Body of pancreas (tissue), 4 donors: ENCODE measurements around the gene ZC3H4. TPM values are rescaled to one million over a fixed set of nuclear protein-coding genes. Genes with fewer than 3 reads are reported as not detected.
"Not testable (repeated sequence)": the region's sequence is repeated elsewhere in the genome, so short reads cannot be mapped to it uniquely, and the experiment has no call there.

ENCODE experiments used
- ATAC-seq: fragments of 150-250 bp; one replicate; pipeline ENCODE4 v1.9.1; 2016
- DNase-seq, 4 donors: peaks; one replicate each; pipeline ENCODE4 v3.0.0-alpha.2; 2019
- H3K27ac ChIP-seq, 4 donors: fragments of 200-600 bp; sonication (generic); 1 replicate in 3 of 4; 2 replicates in 1 of 4; pipeline versions ENCODE4 v1.5.1 to v1.6.1; 2016 to 2019; ENCODE audit warnings: mild to moderate bottlenecking in 1 of 4, mixed read lengths in 1 of 4, moderate library complexity in 1 of 4
- H3K27me3 ChIP-seq, 2 donors: fragments of 200-600 bp; sonication (generic); one replicate each; pipeline ENCODE4 v1.6.0; 2016; ENCODE audit warnings: mild to moderate bottlenecking in 1 of 2
- H3K36me3 ChIP-seq, 2 donors: fragments of 200-600 bp; sonication (generic); replicated peaks in 1 of 2; 2 replicates each; pipeline ENCODE4 v1.5.1; 2016; ENCODE audit warnings: low read depth in 2 of 2; ENCODE audit not compliant: insufficient read depth in 1 of 2
- H3K4me1 ChIP-seq: fragments of 200-600 bp; sonication (generic); one replicate; pipeline ENCODE4 v1.6.0; 2016
- H3K4me3 ChIP-seq, 2 donors: fragments of 200-600 bp; sonication (generic); 1 replicate in 1 of 2; 2 replicates in 1 of 2; pipeline ENCODE4 v1.5.1; 2016 to 2019
- H3K9me3 ChIP-seq, 3 donors: fragments of 200-600 bp; sonication (generic); 1 replicate in 2 of 3; 2 replicates in 1 of 3; pipeline ENCODE4 v1.5.1; 2016
- POLR2A ChIP-seq, 3 donors: fragments of 450-650 bp; IDR thresholded peaks; one replicate each; pipeline ENCODE4 v1.6.1; 2016; ENCODE audit warnings: antibody characterized with exemption in 3 of 3, mild to moderate bottlenecking in 2 of 3
- WGBS, 2 donors: methylation state at CpG; one replicate each; pipeline ENCODE4 v1.1.5; 2017; 5-methylcytosine and 5-hydroxymethylcytosine counted together
- intact Hi-C: fragments of 100-400 bp; cut with DNase I; formaldehyde crosslinking; loops from one replicate; pipeline ENCODE4 v1.15.1; 2023
- total RNA-seq, 2 donors: library from RNA; depleted of rRNA; stranded (reverse); fragments of >200 nt; gene quantifications; one replicate each; pipeline ENCODE4 v1.1.0, GENCODE V29; 2016
- TF ChIP-seq, protein P1 (sequence below), 7 experiments: fragments of 450-650 bp in 4 of 7; fragments of 200-600 bp in 3 of 7; sonication (generic) in 3 of 7; IDR thresholded peaks; one replicate each; pipeline ENCODE4 v1.5.1; 2016 to 2019; ENCODE audit warnings: antibody characterized with exemption in 7 of 7

ZC3H4 gene
- total RNA-seq, 2 donors from 2014 or later = 18.9 to 34.3 TPM

DNA sequence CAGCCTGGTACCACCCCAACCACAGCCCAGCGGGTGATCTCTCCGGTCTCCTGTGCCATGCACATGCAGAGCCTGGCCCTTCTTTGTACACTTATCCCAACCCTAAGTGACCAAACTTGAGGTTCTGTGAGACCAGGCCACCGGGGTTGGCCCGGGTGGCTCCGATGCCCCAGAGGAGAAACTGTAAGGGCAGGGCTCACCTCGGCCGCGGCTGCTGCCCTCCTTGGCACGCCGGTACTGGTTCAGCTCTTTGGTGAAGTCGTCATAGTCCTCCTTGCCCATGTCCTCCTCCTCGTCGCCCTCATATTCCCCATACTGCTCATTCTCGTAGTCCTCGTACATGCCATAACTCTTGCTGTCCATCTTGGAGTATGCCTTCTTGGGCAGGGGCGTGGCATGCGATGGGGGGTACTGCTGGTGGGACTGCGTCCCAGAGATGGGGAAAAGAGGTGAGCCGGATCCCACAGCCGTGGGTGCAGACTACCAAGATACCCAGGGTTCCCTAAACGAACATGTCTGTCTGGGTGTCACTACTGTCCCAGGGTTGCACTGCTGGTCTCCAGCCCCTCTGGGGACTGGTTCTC is 23.7 kb downstream of the ZC3H4 start:
- H3K27ac ChIP-seq = no peak overlapping the region
- H3K36me3 ChIP-seq = peaks cover 10 to 18% of the 10 kb centered on the region in 2 donors

DNA sequence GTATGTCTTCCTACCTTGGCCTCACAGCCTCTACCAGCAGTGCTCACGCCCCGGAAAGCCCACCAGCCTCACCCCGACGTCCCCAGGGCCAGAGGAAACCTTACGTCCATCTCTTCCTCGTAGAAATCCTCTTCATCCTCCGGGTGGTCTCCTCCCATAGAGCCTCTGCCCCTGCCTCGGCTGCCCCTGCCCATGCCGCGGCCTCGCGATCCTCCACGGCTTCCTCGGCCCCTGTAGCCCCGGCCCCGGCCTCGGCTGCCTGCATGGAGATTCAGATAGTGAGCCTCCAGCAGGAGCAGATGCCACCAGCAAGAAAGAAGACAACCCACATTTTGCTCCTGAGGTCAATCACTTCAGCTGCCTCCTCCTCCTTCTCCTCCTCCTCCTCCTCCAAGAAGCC is 27.3 kb downstream of the ZC3H4 start:
- no peak for DNase-seq
- Histone ChIP-seq H3K27me3 (no peaks in the 10 kb centered on the region), H3K4me3 (no peak overlapping the region), H3K4me1 (no peaks in the 10 kb centered on the region), H3K9me3 (no peaks in the 10 kb centered on the region), H3K27ac (no peak overlapping the region), H3K36me3 (peaks cover 15 to 45% of the 10 kb centered on the region in 2 donors)
- no peak for ATAC-seq
- WGBS, 2 donors = 91 to 93% methylated on average over 17 of the region's 17 CpGs
- intact Hi-C loops = no loop called here
- no peak for TF ChIP-seq POLR2A (IDR thresholded peaks at IDR 0.05)
- TF ChIP-seq, protein P1, sequence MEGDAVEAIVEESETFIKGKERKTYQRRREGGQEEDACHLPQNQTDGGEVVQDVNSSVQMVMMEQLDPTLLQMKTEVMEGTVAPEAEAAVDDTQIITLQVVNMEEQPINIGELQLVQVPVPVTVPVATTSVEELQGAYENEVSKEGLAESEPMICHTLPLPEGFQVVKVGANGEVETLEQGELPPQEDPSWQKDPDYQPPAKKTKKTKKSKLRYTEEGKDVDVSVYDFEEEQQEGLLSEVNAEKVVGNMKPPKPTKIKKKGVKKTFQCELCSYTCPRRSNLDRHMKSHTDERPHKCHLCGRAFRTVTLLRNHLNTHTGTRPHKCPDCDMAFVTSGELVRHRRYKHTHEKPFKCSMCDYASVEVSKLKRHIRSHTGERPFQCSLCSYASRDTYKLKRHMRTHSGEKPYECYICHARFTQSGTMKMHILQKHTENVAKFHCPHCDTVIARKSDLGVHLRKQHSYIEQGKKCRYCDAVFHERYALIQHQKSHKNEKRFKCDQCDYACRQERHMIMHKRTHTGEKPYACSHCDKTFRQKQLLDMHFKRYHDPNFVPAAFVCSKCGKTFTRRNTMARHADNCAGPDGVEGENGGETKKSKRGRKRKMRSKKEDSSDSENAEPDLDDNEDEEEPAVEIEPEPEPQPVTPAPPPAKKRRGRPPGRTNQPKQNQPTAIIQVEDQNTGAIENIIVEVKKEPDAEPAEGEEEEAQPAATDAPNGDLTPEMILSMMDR (IDR thresholded peaks at IDR 0.05) = no peak

More for the DNA sequence above, 23.7 kb downstream of the ZC3H4 start:
- intact Hi-C loops = no loop called here
- 92% methylated on average over 18 to 21 of the region's 21 CpGs for WGBS, 2 donors
- no peaks in the 10 kb centered on the region for H3K9me3 ChIP-seq
- H3K4me1 ChIP-seq = peaks cover 19% of the 10 kb centered on the region
- DNase-seq (no peak), ATAC-seq (no peak)
- H3K4me3 ChIP-seq = no peak overlapping the region
- no peak for TF ChIP-seq POLR2A (IDR thresholded peaks at IDR 0.05)
- TF ChIP-seq, protein P1 (IDR thresholded peaks at IDR 0.05) = no peak
- no peaks in the 10 kb centered on the region for H3K27me3 ChIP-seq

- H3K4me3 ChIP-seq = no peak overlapping the region
- peaks cover 2% of the 10 kb centered on the region for H3K4me1 ChIP-seq
- WGBS, 2 donors = 85 to 96% methylated on average over 21 to 24 of the region's 24 CpGs
- no peak overlapping the region for H3K27ac ChIP-seq
- intact Hi-C loops = no loop called here
- H3K9me3 ChIP-seq = no peaks in the 10 kb centered on the region
- H3K27me3 ChIP-seq = no peaks in the 10 kb centered on the region
- peaks cover 17 to 46% of the 10 kb centered on the region in 2 donors for H3K36me3 ChIP-seq
- no peak for TF ChIP-seq POLR2A (IDR thresholded peaks at IDR 0.05)
- TF ChIP-seq, protein P1 (IDR thresholded peaks at IDR 0.05) = no peak
- ATAC-seq (no peak), DNase-seq (no peak)
These were observed 28.6 kb downstream of the ZC3H4 start for GRCh38 chr19:47084879-47085439.

DNA sequence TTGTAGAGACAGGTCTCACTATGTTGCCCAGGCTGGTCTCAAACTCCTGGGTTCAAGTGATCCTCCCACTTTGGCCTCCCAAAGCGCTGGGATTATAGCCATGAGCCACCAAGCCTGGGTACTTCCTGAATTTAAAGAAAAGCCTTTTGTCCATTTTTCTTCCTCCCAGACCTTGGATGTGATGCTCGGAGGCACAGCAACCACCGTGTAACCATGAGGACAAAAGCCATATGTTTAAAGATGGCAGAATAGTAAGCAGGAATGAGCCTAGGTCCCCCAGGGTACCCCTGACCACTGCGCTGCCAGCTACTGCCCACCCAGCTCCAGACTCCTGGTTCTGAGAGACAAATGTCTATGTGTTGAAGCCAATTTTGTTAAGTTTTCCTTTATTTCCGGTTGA is 31.1 kb downstream of the ZC3H4 start:
- peaks cover 8% of the 10 kb centered on the region for H3K4me1 ChIP-seq
- no peak overlapping the region for H3K27ac ChIP-seq
- 93 to 100% methylated on average over 5 of the region's 5 CpGs for WGBS, 2 donors
- no peak for ATAC-seq
- TF ChIP-seq, protein P1 (IDR thresholded peaks at IDR 0.05) = no peak
- TF ChIP-seq POLR2A (IDR thresholded peaks at IDR 0.05) = no peak
- no peak for DNase-seq
- peaks cover 12 to 37% of the 10 kb centered on the region in 2 donors for H3K36me3 ChIP-seq
- H3K9me3 ChIP-seq = no peaks in the 10 kb centered on the region
- H3K4me3 ChIP-seq = no peak overlapping the region
- no peaks in the 10 kb centered on the region for H3K27me3 ChIP-seq
- intact Hi-C loops = no loop called here

- intact Hi-C loops = no loop called here
- DNase-seq (no peak), ATAC-seq (no peak)
- peaks cover 12 to 37% of the 10 kb centered on the region in 2 donors for H3K36me3 ChIP-seq
- H3K4me1 ChIP-seq = peaks cover 8% of the 10 kb centered on the region
- H3K4me3 ChIP-seq = no peak overlapping the region
- H3K27me3 ChIP-seq = no peaks in the 10 kb centered on the region
- H3K9me3 ChIP-seq = no peaks in the 10 kb centered on the region
- no peak for TF ChIP-seq POLR2A (IDR thresholded peaks at IDR 0.05)
- TF ChIP-seq, protein P1 (IDR thresholded peaks at IDR 0.05) = no peak
- WGBS, 2 donors = 87 to 90% methylated on average over 2 to 6 of the region's 6 CpGs
- no peak overlapping the region for H3K27ac ChIP-seq
These were observed 32.5 kb downstream of the ZC3H4 start for GRCh38 chr19:47081095-47081494.

DNA sequence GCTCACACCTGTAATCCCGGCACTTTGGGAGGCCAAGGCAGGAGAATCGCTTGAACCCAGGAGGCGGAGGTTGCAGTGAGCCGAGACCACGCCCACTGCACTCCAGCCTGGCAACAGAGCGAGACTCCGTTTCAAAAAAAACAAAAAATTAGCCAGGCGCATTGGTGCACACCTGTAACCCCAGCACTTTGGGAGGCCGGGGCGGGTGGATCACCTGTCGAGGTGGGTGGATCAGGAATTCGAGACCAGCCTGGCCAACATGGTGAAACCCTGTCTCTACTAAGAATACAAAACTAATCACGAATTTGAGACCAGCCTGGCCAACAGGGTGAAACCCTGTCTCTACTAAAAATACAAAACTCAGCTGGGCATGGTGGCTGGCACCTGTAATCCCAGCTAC is 35.2 kb downstream of the ZC3H4 start:
- H3K36me3 ChIP-seq = peaks cover 12 to 20% of the 10 kb centered on the region in 2 donors
- intact Hi-C loops = loop anchor here (5.0 kb wide), 1 partner anchor 49 kb away; no protein-coding TSS in a partner anchor
- not testable (repeated sequence) for H3K27ac ChIP-seq, ATAC-seq, H3K4me3 ChIP-seq, H3K27me3 ChIP-seq, DNase-seq, H3K4me1 ChIP-seq, H3K9me3 ChIP-seq
- WGBS, 2 donors = 93 to 95% methylated on average over 13 of the region's 13 CpGs
